GM21447 (cell line): ENCODE data around the gene OR6B2.

Experiments
- ATAC-seq: cut with Tn5 transposase; IDR thresholded peaks from one replicate; pipeline ENCODE4 v1.9.1; 2021; ENCODE audit not compliant: unreplicated experiment

The OR6B2 gene

GRCh38 chr2:239983004-239983778 lies 47.0 kb downstream of the OR6B2 start:
- ATAC-seq = no peak
